Keratinocyte (primary cell): ENCODE results near the gene LIN52. TPM values are rescaled to one million over a fixed set of nuclear protein-coding genes. Genes with fewer than 3 reads are reported as not detected.

Experiments used
- DNase-seq: peaks from one replicate; pipeline ENCODE4 v3.0.0-alpha.2; 2011; ENCODE audit warnings: low read depth, missing footprints, low spot score
- FAIRE-seq: peaks from 2 replicates; lab custom pipeline; 2011; peaks lifted over from hg19 to GRCh38; lab: Jason Lieb, UNC
- H2AFZ ChIP-seq: 2 replicates; pipeline ENCODE4 v1.6.0; 2012; ENCODE audit warnings: low read length, control low read depth, inconsistent platforms; ENCODE audit not compliant: control insufficient read depth
- H3K27ac ChIP-seq: 2 replicates; pipeline ENCODE4 v1.5.1; 2011; ENCODE audit warnings: low read length; ENCODE audit not compliant: control insufficient read depth, insufficient read depth
- H3K27me3 ChIP-seq: 3 replicates; pipeline ENCODE4 v1.6.0; 2011; ENCODE audit warnings: low read length; ENCODE audit not compliant: control insufficient read depth, insufficient read depth; ENCODE audit errors: extremely low read depth
- H3K36me3 ChIP-seq, 2 experiments: 2 replicates in 1 of 2; 3 replicates in 1 of 2; pipeline ENCODE4 v1.5.1; 2011; ENCODE audit warnings: low read length in 2 of 2, mild to moderate bottlenecking in 1 of 2; ENCODE audit not compliant: control insufficient read depth in 2 of 2, insufficient read depth in 2 of 2; ENCODE audit errors: extremely low read depth in 1 of 2
- H3K4me1 ChIP-seq: 3 replicates; pipeline ENCODE4 v1.5.1; 2011; ENCODE audit warnings: low read length; ENCODE audit not compliant: control insufficient read depth, insufficient read depth; ENCODE audit errors: extremely low read depth
- H3K4me2 ChIP-seq: 3 replicates; pipeline ENCODE4 v1.6.0; 2011; ENCODE audit warnings: low read depth, low read length; ENCODE audit not compliant: control insufficient read depth, insufficient read depth; ENCODE audit errors: extremely low read depth
- H3K4me3 ChIP-seq, 3 experiments: fragments of 200-600 bp in 1 of 3; sonication (generic) in 1 of 3; 2 replicates in 2 of 3; 3 replicates in 1 of 3; pipeline ENCODE4 v1.5.1; 2011 to 2016; ENCODE audit warnings: low read length in 3 of 3, mild to moderate bottlenecking in 3 of 3, control low read depth in 2 of 3, inconsistent platforms in 1 of 3, low read depth in 1 of 3, mixed read lengths in 1 of 3, mixed run types in 1 of 3, moderate library complexity in 1 of 3; ENCODE audit not compliant: control insufficient read depth in 2 of 3, insufficient read depth in 2 of 3; ENCODE audit errors: extremely low read depth in 1 of 3
- H3K79me2 ChIP-seq: 2 replicates; pipeline ENCODE4 v1.6.0; 2012; ENCODE audit warnings: low read length; ENCODE audit not compliant: control insufficient read depth, insufficient read depth
- H3K9ac ChIP-seq: 3 replicates; pipeline ENCODE4 v1.6.0; 2011; ENCODE audit warnings: low read length; ENCODE audit not compliant: control insufficient read depth, insufficient read depth; ENCODE audit errors: extremely low read depth
- H3K9me1 ChIP-seq: 3 replicates; pipeline ENCODE4 v1.6.0; 2011; ENCODE audit warnings: low read length; ENCODE audit not compliant: control insufficient read depth, insufficient read depth; ENCODE audit errors: extremely low read depth
- H3K9me3 ChIP-seq: 2 replicates; pipeline ENCODE4 v1.5.1; 2012; ENCODE audit warnings: low read depth, low read length; ENCODE audit not compliant: control insufficient read depth
- H4K20me1 ChIP-seq: 3 replicates; pipeline ENCODE4 v1.6.0; 2011; ENCODE audit warnings: low read length; ENCODE audit not compliant: control insufficient read depth, insufficient read depth; ENCODE audit errors: extremely low read depth
- CTCF ChIP-seq, 3 experiments: IDR thresholded peaks in 1 of 3; conservative IDR thresholded peaks in 1 of 3; optimal IDR thresholded peaks in 1 of 3; 2 replicates in 2 of 3; 3 replicates in 1 of 3; pipeline versions ENCODE3 to v1.5.1; 2011; ENCODE audit warnings: low read length in 3 of 3, mild to moderate bottlenecking in 3 of 3, moderate library complexity in 2 of 3, control low read depth in 1 of 3, inconsistent platforms in 1 of 3; ENCODE audit not compliant: insufficient read depth in 2 of 3; ENCODE audit errors: extremely low read depth in 1 of 3
- EZH2 ChIP-seq: IDR thresholded peaks from one replicate; pipeline ENCODE4 v1.6.1; 2012; ENCODE audit warnings: inconsistent platforms, mild to moderate bottlenecking, low read length, moderate library complexity
- dilution Hi-C: fragments of 300-500 bp; cut with MboI; formaldehyde crosslinking; loops from one replicate; pipeline ENCODE4 v1.7.0; 2020; ENCODE audit warnings: low sequenced_read_pairs; ENCODE audit not compliant: extremely low pct_ligation_motif_present
- polyA plus RNA-seq, 5 experiments: library from polyadenylated mRNA; depleted of rRNA in 3 of 5; stranded (reverse) in 3 of 5; stranded (forward) in 1 of 5; unstranded in 1 of 5; fragments of >200 nt; gene quantifications; 1 replicate in 1 of 5; 2 replicates in 3 of 5; 3 replicates in 1 of 5; pipeline versions ENCODE4 v1.2.1 to v1.2.3, GENCODE V29; 2011 to 2012; ENCODE audit warnings: missing spikeins in 2 of 5, low read depth in 1 of 5, low replicate concordance in 1 of 5

Gene LIN52
- polyA plus RNA-seq, 1 donor (not counting 4 experiments of a cell fraction or from before 2014, with no cell fraction given): 6.8 TPM

- no peaks in the 10 kb centered on the region for H3K36me3 ChIP-seq
- TF ChIP-seq CTCF (optimal IDR thresholded peaks at IDR 0.05 in 1 of 3, IDR thresholded peaks at IDR 0.05 in 1 of 3, conservative IDR thresholded peaks at IDR 0.05 in 1 of 3; ENCODE audit: extremely low read depth in 1 of 3, insufficient read depth in 2 of 3, low read length in 3 of 3) (no peak), EZH2 (no peak)
- no peak overlapping the region for H3K9ac ChIP-seq
- H3K9me1 ChIP-seq: no peaks in the 10 kb centered on the region
- dilution Hi-C loops: no loop called here
- no peak overlapping the region for H3K4me2 ChIP-seq
- no peak overlapping the region for H2AFZ ChIP-seq
- H3K9me3 ChIP-seq: no peaks in the 10 kb centered on the region
- H3K4me1 ChIP-seq: peaks cover 5% of the 10 kb centered on the region
- no peaks in the 10 kb centered on the region for H4K20me1 ChIP-seq
- no peak overlapping the region for H3K27ac ChIP-seq
- FAIRE-seq (no peak), DNase-seq (no peak)
- no peak overlapping the region for H3K4me3 ChIP-seq
- no peaks in the 10 kb centered on the region for H3K79me2 ChIP-seq
- peaks cover 18% of the 10 kb centered on the region for H3K27me3 ChIP-seq
These were observed 133.7 kb downstream of the LIN52 start for GRCh38 chr14:74218462-74218861.

GRCh38 chr14:74219277-74220205, 134.8 kb downstream of the LIN52 start:
- no peak overlapping the region for H3K9ac ChIP-seq
- no peak for TF ChIP-seq CTCF (optimal IDR thresholded peaks at IDR 0.05 in 1 of 3, IDR thresholded peaks at IDR 0.05 in 1 of 3, conservative IDR thresholded peaks at IDR 0.05 in 1 of 3; ENCODE audit: extremely low read depth in 1 of 3, insufficient read depth in 2 of 3, low read length in 3 of 3)
- no peak overlapping the region for H3K4me3 ChIP-seq
- no peaks in the 10 kb centered on the region for H4K20me1 ChIP-seq
- no peaks in the 10 kb centered on the region for H3K9me1 ChIP-seq
- FAIRE-seq (no peak), DNase-seq (no peak)
- dilution Hi-C loops: no loop called here
- H3K36me3 ChIP-seq: no peaks in the 10 kb centered on the region
- no peak overlapping the region for H2AFZ ChIP-seq
- no peaks in the 10 kb centered on the region for H3K9me3 ChIP-seq
- peaks cover 18% of the 10 kb centered on the region for H3K27me3 ChIP-seq
- peaks cover 5% of the 10 kb centered on the region for H3K4me1 ChIP-seq
- no peak overlapping the region for H3K27ac ChIP-seq
- no peaks in the 10 kb centered on the region for H3K79me2 ChIP-seq
- H3K4me2 ChIP-seq: no peak overlapping the region
